22Rv1 (cell line): ENCODE results near the gene SHISA8.

ENCODE experiments used
- H3K27ac ChIP-seq: fragments of 450-650 bp; 2 replicates; pipeline ENCODE4 v1.5.1; 2017
- ZFX ChIP-seq: fragments of 450-650 bp; IDR thresholded peaks from 2 replicates; pipeline ENCODE4 v1.6.1; 2017; ENCODE audit warnings: antibody characterized with exemption, borderline replicate concordance
- TF ChIP-seq, protein P1 (sequence below): fragments of 450-650 bp; IDR thresholded peaks from 2 replicates; pipeline ENCODE4 v1.5.1; 2017; ENCODE audit warnings: mild to moderate bottlenecking

The SHISA8 gene

DNA sequence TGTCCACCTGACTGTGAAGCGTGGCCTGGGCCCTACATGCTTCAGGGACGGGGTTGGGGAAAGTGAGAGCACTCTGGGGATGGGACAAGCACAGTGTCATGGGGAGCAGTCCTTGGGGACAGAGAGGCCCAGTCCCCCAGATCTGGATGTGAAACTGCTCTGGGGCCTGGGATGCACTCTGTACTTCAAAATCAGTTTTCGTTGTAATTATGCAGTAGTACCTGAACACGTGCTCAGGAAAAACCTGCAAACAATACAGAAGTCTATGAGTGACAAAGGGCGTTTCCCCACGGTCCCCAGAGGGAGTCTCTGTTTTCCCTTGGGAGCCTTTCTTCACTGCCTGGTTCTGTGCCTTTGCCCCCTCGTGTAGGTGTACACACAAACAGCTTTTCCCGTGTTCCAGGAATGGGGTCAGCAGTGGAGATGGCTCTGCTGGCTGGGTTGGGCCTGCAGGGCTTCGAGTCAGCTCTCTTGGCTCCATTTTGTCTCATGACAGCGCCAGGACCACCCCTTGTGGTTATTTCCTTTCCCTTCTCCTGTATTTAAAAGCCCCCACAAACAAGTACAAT, 16.9 kb upstream of the SHISA8 start:
- TF ChIP-seq, protein P1, sequence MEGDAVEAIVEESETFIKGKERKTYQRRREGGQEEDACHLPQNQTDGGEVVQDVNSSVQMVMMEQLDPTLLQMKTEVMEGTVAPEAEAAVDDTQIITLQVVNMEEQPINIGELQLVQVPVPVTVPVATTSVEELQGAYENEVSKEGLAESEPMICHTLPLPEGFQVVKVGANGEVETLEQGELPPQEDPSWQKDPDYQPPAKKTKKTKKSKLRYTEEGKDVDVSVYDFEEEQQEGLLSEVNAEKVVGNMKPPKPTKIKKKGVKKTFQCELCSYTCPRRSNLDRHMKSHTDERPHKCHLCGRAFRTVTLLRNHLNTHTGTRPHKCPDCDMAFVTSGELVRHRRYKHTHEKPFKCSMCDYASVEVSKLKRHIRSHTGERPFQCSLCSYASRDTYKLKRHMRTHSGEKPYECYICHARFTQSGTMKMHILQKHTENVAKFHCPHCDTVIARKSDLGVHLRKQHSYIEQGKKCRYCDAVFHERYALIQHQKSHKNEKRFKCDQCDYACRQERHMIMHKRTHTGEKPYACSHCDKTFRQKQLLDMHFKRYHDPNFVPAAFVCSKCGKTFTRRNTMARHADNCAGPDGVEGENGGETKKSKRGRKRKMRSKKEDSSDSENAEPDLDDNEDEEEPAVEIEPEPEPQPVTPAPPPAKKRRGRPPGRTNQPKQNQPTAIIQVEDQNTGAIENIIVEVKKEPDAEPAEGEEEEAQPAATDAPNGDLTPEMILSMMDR = no peak
- TF ChIP-seq ZFX = no peak
- peak overlapping the region; percentile 23; the same call in 1 of the 2 replicates for H3K27ac ChIP-seq

DNA sequence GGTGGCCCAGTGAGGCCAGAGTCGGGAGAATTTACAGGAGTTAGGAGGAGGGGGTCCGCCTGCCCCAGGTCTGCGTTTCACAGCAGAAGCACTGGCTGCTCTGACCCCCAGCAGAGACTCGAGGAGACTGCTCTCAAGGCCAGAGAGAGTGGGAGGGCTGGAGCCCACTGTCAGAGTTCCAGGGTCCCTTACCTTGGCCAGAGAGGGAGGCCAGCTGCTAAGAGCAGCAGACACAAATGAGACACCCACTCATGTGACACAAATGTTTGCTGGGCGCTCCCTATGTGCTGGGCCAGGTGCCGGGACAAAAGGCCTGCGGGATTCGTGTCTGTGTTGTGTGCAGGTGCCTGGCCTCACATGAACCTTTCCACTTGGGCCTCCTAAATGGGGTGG, 14.5 kb upstream of the SHISA8 start:
- H3K27ac ChIP-seq = 0 out of 2 replicates have a peak overlapping the region, but pooled peaks have one; percentile 7
- TF ChIP-seq ZFX = no peak
- TF ChIP-seq, protein P1 = no peak

GRCh38 chr22:41928593-41929417, 13.9 kb upstream of the SHISA8 start:
- TF ChIP-seq, protein P1 = no peak
- TF ChIP-seq ZFX = no peak

DNA sequence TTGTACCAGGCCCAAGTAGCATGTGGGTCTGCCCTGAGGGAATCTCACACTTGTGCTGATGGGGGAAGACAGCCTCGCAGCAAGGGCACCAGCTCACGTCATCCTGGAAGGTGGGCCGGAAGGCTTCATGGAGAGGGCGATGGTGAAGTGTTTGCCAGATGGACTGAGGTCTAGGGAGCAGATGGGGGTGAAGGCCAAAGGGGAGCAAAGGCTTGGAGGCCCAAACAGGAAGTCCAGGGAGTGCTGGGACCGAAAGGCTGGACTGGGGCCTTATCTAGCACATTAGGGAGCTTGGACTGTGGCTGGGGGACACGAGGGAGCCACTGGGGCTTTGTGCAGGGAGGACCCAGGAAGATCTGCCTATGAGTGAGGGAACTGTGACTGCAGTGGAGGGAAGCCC, 12.9 kb upstream of the SHISA8 start:
- TF ChIP-seq, protein P1 = no peak
- no peak for TF ChIP-seq ZFX
- H3K27ac ChIP-seq = peak overlapping the region; percentile 30

More at GRCh38 chr22:41928593-41929417, 13.9 kb upstream of the SHISA8 start:
- peak overlapping the region; percentile 7; the same call in 1 of the 2 replicates for H3K27ac ChIP-seq

DNA sequence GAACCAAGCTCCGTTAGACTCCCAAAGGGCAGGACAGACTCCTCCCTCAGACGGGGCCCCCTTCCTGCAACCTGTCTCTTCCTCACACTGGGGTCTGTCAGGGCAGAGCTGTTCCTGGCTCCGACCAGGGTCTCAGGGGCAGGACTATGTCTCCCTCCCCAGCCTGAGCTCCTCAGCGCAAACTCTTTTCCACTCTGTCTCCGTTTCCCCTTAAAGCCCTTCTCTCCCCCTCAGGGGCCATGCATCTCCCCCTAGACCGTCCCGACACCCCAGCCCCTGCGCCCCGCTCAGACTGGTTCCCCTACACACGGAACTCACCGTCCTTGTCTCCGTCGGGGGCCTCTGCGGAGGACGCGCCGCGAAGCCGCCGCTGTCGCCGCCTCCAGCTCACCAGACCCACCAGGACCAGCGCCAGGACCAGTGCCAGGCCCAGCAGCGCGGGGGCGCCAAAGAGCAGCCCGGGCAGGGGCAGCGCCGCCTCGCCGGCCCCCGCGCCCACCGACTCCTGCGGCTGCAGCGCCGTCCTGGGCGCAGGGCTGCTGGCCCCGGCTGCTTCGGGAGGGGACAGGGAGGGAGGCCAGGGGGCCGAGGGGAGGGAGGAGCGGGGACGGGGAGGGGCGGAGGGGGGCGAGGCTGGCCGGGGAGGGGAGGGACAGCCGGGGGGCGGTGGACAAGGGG, 11.0 kb upstream of the SHISA8 start:
- TF ChIP-seq ZFX = no peak
- TF ChIP-seq, protein P1 = peak; percentile 98
- H3K27ac ChIP-seq = no peak overlapping the region

DNA sequence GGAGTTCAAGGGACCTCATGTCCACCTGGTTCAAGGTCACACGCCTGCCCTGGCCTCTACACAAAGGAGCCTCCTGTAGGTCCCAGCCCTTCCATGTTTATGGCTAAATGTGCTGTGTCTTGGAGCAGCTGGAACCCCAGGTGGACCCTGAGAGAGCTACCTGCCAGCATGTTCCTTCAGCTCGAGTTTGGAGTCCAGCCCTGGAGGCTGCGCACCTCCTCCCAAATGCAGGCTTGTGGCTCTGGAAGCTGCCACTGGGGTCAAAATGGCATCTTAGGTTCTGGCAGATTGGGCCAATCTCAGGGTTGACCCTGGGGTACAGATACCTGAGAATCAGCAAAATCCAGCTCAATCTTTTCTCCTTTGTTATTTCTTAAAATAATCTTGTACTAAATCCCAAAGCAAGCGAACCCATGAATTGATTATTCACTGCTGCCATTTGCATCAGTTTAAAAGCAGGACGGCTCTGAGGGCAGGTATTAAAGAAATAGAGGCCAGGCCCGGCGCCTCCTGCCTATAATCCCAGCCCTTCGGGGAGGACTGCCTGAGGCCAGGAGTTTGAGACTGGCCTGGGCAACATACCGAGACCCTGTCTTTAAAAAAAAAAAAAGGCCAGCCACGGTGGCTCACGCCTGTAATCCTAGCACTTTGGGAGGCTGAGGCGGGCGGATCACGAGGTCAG, 8.9 kb upstream of the SHISA8 start:
- TF ChIP-seq, protein P1 = no peak
- no peak for TF ChIP-seq ZFX
- H3K27ac ChIP-seq = no peak overlapping the region
